Upper lobe of right lung (tissue), 1 donor: ENCODE data around the gene KIF1A. TPM values are rescaled to one million over a fixed set of nuclear protein-coding genes. Genes with fewer than 3 reads are reported as not detected.
"Not testable (repeated sequence)": the region's sequence is repeated elsewhere in the genome, so short reads cannot be mapped to it uniquely, and the experiment has no call there.

Source experiments
- ATAC-seq: fragments of 200-7000 bp; cut with Tn5 transposase; one replicate; pipeline ENCODE4 v1.9.1; 2020; ENCODE audit warnings: mild to moderate bottlenecking, moderate library complexity
- DNase-seq: peaks from one replicate; pipeline ENCODE4 v3.0.0-alpha.2; 2020
- H3K27ac ChIP-seq: fragments of 200-600 bp; one replicate; pipeline ENCODE4 v1.8.0; 2022
- H3K27me3 ChIP-seq: fragments of 200-600 bp; one replicate; pipeline ENCODE4 v1.8.0; 2022; ENCODE audit warnings: mild to moderate bottlenecking
- H3K36me3 ChIP-seq: fragments of 200-600 bp; one replicate; pipeline ENCODE4 v1.8.0; 2022
- H3K4me1 ChIP-seq: fragments of 200-600 bp; one replicate; pipeline ENCODE4 v1.8.0; 2022
- H3K4me3 ChIP-seq: fragments of 200-600 bp; one replicate; pipeline ENCODE4 v1.8.0; 2022; ENCODE audit warnings: mild to moderate bottlenecking
- H3K9me3 ChIP-seq: fragments of 200-600 bp; one replicate; pipeline ENCODE4 v1.8.0; 2022
- intact Hi-C: fragments of 100-400 bp; cut with DNase I; formaldehyde crosslinking; loops from one replicate; pipeline ENCODE4 v1.11.0; 2022
- total RNA-seq: library from RNA; stranded (reverse); fragmentation: NEBNext Ultra II Directional; extraction: Animal tissue kit (Norgen Biotek cat#: 25700); gene quantifications from one replicate; pipeline ENCODE4 v1.2.1, GENCODE V29; 2021
- TF ChIP-seq, protein P1 (sequence below): fragments of 200-600 bp; IDR thresholded peaks from one replicate; pipeline ENCODE4 v1.8.0; 2022; ENCODE audit warnings: antibody characterized with exemption
- donor health status: DM: no; HTN: yes; CAD: no; lungs with severe emphysema.

Gene KIF1A
- total RNA-seq, 1 donor from 2014 or later, result 0.81 TPM

DNA sequence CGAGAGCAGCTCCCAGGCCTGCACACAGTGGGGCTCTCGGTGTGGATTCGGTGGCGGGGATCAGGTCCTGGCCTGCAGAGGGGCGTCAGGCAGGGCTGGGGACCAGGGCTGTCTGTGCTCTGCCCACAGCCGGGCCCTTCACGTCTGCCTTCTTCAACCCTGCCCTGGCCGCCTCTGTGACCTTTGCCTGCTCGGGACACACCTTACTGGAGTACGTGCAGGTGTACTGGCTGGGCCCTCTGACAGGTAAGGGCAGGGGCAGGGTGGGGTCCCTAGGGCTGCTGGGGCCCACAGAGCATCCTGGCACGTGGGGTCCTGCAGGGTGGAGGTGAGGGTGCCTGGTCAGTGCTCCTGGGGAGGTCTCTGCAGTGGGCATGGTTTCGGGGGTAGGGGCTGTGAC, 125.7 kb downstream of the KIF1A start:
- H3K9me3 ChIP-seq, H3K36me3 ChIP-seq, H3K27ac ChIP-seq, ATAC-seq, DNase-seq, H3K4me1 ChIP-seq, H3K4me3 ChIP-seq, intact Hi-C loops, H3K27me3 ChIP-seq: not testable (repeated sequence)

DNA sequence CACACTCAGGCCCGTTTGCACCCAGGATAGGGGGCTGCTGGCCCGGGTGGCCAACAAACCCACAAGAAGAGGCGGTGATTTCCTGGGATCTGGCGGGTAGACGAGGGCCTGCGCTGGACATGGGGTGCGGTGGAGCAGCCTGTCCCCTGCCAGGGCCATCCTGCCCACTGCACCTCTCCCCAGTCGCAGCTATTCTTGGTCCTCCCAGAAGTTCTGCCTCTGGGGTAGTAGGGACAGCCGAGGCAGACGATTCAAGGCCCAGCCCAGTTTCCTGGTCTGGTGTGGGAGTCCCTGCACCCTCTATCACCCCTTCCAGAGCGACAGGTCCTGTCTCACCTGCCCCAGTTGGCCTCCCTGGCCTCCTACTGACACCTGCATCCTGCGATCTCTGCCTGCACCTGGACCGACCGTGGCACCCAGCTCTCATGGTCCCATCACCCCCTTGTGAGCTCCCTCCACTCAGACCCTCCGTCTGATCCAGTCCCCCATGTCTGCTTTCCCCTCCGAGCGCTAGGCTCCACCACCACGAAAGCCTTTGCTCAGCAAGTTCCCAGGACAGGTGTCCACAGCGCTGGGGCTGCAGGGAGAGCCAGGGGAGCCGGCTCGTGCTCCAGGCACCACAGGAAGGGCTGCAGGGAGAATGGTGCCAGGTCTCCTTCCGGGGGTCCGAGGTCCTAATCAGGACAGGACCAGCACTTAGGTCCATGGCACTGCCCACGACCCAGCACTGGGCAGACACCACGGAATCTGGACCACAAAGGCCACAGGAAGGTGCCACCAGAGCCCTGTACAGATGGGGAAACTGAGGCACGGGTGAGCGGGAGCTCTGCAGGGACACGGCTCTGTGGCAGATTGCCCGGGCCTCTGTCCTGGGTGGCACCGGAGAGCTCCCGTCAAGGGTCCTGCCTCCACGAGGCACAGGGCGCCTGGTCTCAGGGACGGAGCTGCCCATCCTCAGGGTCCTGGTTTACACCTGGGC, 127.1 kb downstream of the KIF1A start:
- ATAC-seq, H3K27ac ChIP-seq, DNase-seq, H3K36me3 ChIP-seq, H3K27me3 ChIP-seq, H3K4me3 ChIP-seq, intact Hi-C loops, H3K4me1 ChIP-seq, H3K9me3 ChIP-seq: not testable (repeated sequence)

DNA sequence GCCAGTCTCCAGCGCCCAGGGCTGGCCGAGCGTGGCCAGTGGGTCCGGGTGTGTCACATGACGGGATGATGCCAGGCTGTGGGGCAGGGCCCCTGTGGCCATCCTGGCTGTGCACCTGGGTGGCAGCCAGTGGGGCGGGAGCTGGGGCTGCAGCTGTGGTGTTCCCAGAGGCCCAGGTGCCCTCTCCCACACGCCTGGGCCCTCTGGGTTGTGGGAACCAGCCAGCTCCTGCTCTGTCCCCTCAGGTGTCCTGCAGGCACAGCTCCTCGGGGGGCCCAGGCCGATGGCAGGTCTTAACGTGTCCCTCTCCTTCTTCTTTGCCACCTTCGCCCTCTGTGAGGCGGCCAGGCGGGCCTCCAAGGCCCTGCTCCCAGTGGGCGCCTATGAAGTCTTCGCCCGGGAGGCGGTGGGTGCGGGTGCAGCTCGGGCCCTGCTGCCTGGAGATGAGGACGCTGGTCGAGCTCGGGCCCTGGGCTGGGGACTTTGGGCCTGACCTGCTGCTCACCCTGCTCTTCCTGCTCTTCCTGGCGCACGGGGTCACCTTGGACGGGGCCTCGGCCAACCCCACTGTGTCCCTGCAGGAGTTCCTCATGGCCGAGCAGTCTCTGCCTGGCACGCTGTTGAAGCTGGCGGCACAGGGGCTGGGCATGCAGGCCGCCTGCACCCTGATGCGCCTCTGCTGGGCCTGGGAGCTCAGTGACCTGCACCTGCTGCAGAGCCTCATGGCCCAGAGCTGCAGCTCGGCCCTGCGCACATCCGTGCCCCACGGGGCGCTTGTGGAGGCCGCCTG, 128.2 kb downstream of the KIF1A start, which contains the start of gene AQP12A:
TSS of gene AQP12A (plus strand) at position 236 of the 790 bp plus-strand sequence. CDS start at position 284, 48 bp downstream.
- H3K27ac ChIP-seq, H3K9me3 ChIP-seq, H3K27me3 ChIP-seq, H3K36me3 ChIP-seq, H3K4me3 ChIP-seq, intact Hi-C loops, ATAC-seq, H3K4me1 ChIP-seq: not testable (repeated sequence)
- peak; percentile 61 for DNase-seq

- H3K27ac ChIP-seq, H3K4me3 ChIP-seq, DNase-seq, H3K9me3 ChIP-seq, H3K4me1 ChIP-seq, H3K36me3 ChIP-seq, ATAC-seq, H3K27me3 ChIP-seq, intact Hi-C loops: not testable (repeated sequence)
These were observed 129.0 kb downstream of the KIF1A start for GRCh38 chr2:240691075-240691427.

GRCh38 chr2:240690421-240691074, 129.5 kb downstream of the KIF1A start:
- H3K27ac ChIP-seq, H3K9me3 ChIP-seq, ATAC-seq, H3K27me3 ChIP-seq, H3K4me3 ChIP-seq, intact Hi-C loops, H3K4me1 ChIP-seq, H3K36me3 ChIP-seq: not testable (repeated sequence)
- peak; percentile 46 for DNase-seq

DNA sequence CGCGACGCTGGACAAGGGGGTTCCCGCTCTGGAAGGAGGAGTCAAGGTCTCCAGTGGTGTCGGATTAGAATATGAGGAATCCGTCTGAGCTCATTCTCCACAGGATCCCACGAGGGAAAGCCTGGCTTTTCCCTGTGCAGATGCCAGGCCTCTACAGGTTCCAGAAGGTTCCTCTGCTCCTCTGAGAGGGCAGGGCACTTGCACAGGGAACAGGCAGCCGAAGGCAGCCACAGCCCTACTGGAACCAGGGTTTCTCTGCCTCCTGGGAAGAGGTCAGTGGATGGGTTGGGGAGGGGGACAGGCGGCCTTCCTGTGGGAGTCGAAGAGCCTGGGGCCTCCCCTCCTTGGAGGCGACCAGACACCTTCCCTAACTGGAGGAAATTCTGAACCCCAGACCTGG, 130.0 kb downstream of the KIF1A start:
- H3K36me3 ChIP-seq, result no peaks in the 10 kb centered on the region
- no peaks in the 10 kb centered on the region for H3K4me1 ChIP-seq
- no peak overlapping the region for H3K27ac ChIP-seq
- no peaks in the 10 kb centered on the region for H3K9me3 ChIP-seq
- H3K4me3 ChIP-seq, result no peak overlapping the region
- no peaks in the 10 kb centered on the region for H3K27me3 ChIP-seq
- peak; percentile 34 for DNase-seq
- ATAC-seq, result no peak
- intact Hi-C loops, result no loop called here
- TF ChIP-seq, protein P1, sequence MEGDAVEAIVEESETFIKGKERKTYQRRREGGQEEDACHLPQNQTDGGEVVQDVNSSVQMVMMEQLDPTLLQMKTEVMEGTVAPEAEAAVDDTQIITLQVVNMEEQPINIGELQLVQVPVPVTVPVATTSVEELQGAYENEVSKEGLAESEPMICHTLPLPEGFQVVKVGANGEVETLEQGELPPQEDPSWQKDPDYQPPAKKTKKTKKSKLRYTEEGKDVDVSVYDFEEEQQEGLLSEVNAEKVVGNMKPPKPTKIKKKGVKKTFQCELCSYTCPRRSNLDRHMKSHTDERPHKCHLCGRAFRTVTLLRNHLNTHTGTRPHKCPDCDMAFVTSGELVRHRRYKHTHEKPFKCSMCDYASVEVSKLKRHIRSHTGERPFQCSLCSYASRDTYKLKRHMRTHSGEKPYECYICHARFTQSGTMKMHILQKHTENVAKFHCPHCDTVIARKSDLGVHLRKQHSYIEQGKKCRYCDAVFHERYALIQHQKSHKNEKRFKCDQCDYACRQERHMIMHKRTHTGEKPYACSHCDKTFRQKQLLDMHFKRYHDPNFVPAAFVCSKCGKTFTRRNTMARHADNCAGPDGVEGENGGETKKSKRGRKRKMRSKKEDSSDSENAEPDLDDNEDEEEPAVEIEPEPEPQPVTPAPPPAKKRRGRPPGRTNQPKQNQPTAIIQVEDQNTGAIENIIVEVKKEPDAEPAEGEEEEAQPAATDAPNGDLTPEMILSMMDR, result no peak

- ATAC-seq (no peak), DNase-seq (peak; percentile 53)
- TF ChIP-seq, protein P1, result no peak
- H3K4me3 ChIP-seq, result no peak overlapping the region
- H3K9me3 ChIP-seq, result no peaks in the 10 kb centered on the region
- intact Hi-C loops, result no loop called here
- H3K27ac ChIP-seq, result no peak overlapping the region
- H3K36me3 ChIP-seq, result no peaks in the 10 kb centered on the region
- no peaks in the 10 kb centered on the region for H3K27me3 ChIP-seq
- H3K4me1 ChIP-seq, result no peaks in the 10 kb centered on the region
These were observed 131.5 kb downstream of the KIF1A start for GRCh38 chr2:240688553-240688919.
